ENCODE results near the gene PNMA6F.
"Not testable (repeated sequence)": the region's sequence is repeated elsewhere in the genome, so short reads cannot be mapped to it uniquely, and the experiment has no call there.

DNA sequence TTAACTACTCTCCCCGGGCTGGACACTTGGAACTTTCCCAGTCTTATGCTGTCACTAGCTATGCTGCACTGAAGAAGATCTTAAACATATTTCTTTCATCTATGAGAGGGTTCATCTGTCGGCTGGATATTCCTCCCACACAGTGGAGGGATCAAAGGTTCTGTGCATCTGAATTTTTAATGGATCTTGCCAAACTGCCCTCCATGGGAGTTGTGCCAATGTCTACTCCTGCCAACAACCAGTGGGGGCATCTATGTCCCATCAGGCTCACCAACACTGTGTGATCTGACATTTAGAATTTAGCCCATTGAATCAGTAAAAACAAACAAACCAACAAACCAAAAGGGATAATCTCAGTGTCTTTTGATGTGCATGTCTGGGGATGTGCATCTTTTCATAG is 32.8 kb downstream of the PNMA6F start:
- TF ChIP-seq, protein P1, sequence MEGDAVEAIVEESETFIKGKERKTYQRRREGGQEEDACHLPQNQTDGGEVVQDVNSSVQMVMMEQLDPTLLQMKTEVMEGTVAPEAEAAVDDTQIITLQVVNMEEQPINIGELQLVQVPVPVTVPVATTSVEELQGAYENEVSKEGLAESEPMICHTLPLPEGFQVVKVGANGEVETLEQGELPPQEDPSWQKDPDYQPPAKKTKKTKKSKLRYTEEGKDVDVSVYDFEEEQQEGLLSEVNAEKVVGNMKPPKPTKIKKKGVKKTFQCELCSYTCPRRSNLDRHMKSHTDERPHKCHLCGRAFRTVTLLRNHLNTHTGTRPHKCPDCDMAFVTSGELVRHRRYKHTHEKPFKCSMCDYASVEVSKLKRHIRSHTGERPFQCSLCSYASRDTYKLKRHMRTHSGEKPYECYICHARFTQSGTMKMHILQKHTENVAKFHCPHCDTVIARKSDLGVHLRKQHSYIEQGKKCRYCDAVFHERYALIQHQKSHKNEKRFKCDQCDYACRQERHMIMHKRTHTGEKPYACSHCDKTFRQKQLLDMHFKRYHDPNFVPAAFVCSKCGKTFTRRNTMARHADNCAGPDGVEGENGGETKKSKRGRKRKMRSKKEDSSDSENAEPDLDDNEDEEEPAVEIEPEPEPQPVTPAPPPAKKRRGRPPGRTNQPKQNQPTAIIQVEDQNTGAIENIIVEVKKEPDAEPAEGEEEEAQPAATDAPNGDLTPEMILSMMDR (IDR thresholded peaks at IDR 0.05): not testable (repeated sequence)
- not testable (repeated sequence) for TF ChIP-seq EZH2 (IDR thresholded peaks at IDR 0.05; ENCODE audit: borderline replicate concordance, insufficient read depth, low read depth, low read length, poor library complexity, severe bottlenecking)
